Hepatocyte (in vitro differentiated cells): Measurements from ENCODE around the gene NFKB1. TPM values are rescaled to one million over a fixed set of nuclear protein-coding genes. Genes with fewer than 3 reads are reported as not detected.

Source experiments
- DNase-seq: peaks from one replicate; pipeline ENCODE4 v3.0.0-alpha.2; 2016; ENCODE audit warnings: low spot score
- H2AFZ ChIP-seq: fragments of 200-600 bp; sonication (generic); 2 replicates; pipeline ENCODE4 v1.6.0; 2016; ENCODE audit warnings: antibody characterized with exemption, mild to moderate bottlenecking
- H3K27ac ChIP-seq: fragments of 200-600 bp; sonication (generic); 2 replicates; pipeline ENCODE4 v1.5.1; 2016; ENCODE audit warnings: mild to moderate bottlenecking
- H3K27me3 ChIP-seq: fragments of 200-600 bp; sonication (generic); 2 replicates; pipeline ENCODE4 v1.6.1; 2016
- H3K36me3 ChIP-seq: fragments of 200-600 bp; sonication (generic); replicated peaks from 2 replicates; pipeline ENCODE4 v1.5.1; 2016; ENCODE audit warnings: low read depth; ENCODE audit not compliant: insufficient read depth
- H3K4me1 ChIP-seq: fragments of 200-600 bp; sonication (generic); 2 replicates; pipeline ENCODE4 v1.5.1; 2016; ENCODE audit warnings: mild to moderate bottlenecking, moderate library complexity; ENCODE audit not compliant: insufficient read depth
- H3K4me2 ChIP-seq: fragments of 200-600 bp; sonication (generic); 2 replicates; pipeline ENCODE4 v1.6.0; 2016
- H3K4me3 ChIP-seq: fragments of 200-600 bp; sonication (generic); 2 replicates; pipeline ENCODE4 v1.5.1; 2016; ENCODE audit warnings: mild to moderate bottlenecking
- H3K79me2 ChIP-seq: fragments of 200-600 bp; sonication (generic); 2 replicates; pipeline ENCODE4 v1.6.0; 2017; ENCODE audit warnings: mild to moderate bottlenecking
- H3K9me2 ChIP-seq: fragments of 200-600 bp; sonication (generic); replicated peaks from 2 replicates; pipeline ENCODE4 v1.6.0; 2017; ENCODE audit warnings: mild to moderate bottlenecking; ENCODE audit not compliant: insufficient read depth
- H3K9me3 ChIP-seq: fragments of 200-600 bp; sonication (generic); 2 replicates; pipeline ENCODE4 v1.5.1; 2016; ENCODE audit warnings: low read depth, mild to moderate bottlenecking
- H4K20me1 ChIP-seq: fragments of 200-600 bp; sonication (generic); 2 replicates; pipeline ENCODE4 v1.6.0; 2016; ENCODE audit warnings: mild to moderate bottlenecking; ENCODE audit not compliant: insufficient read depth, poor library complexity, severe bottlenecking
- CTCF ChIP-seq: fragments of 200-600 bp; sonication (generic); IDR thresholded peaks from 2 replicates; pipeline ENCODE4 v1.5.1; 2016; ENCODE audit warnings: antibody characterized with exemption, mild to moderate bottlenecking; ENCODE audit not compliant: poor library complexity
- EZH2 ChIP-seq: fragments of 200-600 bp; sonication (generic); IDR thresholded peaks from 2 replicates; pipeline ENCODE4 v1.6.1; 2016; ENCODE audit warnings: antibody characterized with exemption, mild to moderate bottlenecking, borderline replicate concordance
- EZH2phosphoT487 ChIP-seq: fragments of 200-600 bp; sonication (generic); IDR thresholded peaks from one replicate; pipeline ENCODE4 v1.6.1; 2018; ENCODE audit warnings: antibody characterized with exemption, mild to moderate bottlenecking, low read depth, moderate library complexity; ENCODE audit not compliant: unreplicated experiment, severe bottlenecking
- WGBS: methylation state at CpG from one replicate; pipeline ENCODE4 v1.1.6; 2016; ENCODE audit warnings: low lambda C conversion rate; ENCODE audit errors: missing lambda C conversion rate; 5-methylcytosine and 5-hydroxymethylcytosine counted together
- polyA plus RNA-seq: library from polyadenylated mRNA; unstranded; fragments of >200 nt; fragmentation: Nextera tagmentation; extraction: Ambion mirVana; gene quantifications from 2 replicates; pipeline ENCODE4 v1.2.1, GENCODE V29; 2016
- total RNA-seq: library from RNA; depleted of rRNA; stranded (reverse); fragments of >200 nt; gene quantifications from 2 replicates; pipeline ENCODE4 v1.2.3, GENCODE V29; 2014

NFKB1 gene
- total and polyA plus RNA-seq, 2 experiments from 2014 or later, result 21.1 to 22.8 TPM

- H3K79me2 ChIP-seq, result peaks cover 54% of the 10 kb centered on the region
Measured at GRCh38 chr4:102501447-102501696, 213 bp downstream of the NFKB1 start.

GRCh38 chr4:102502543-102502818, 1.3 kb downstream of the NFKB1 start:
- no peak for DNase-seq
- peak overlapping the region; percentile 99 for H3K27ac ChIP-seq

More at GRCh38 chr4:102501447-102501696, 213 bp downstream of the NFKB1 start:
- TF ChIP-seq CTCF, result no peak
- TF ChIP-seq EZH2, result no peak
- TF ChIP-seq EZH2phosphoT487, result no peak
- no peaks in the 10 kb centered on the region for H3K9me2 ChIP-seq
- no peaks in the 10 kb centered on the region for H3K36me3 ChIP-seq
- DNase-seq, result peak; percentile 82
- peak overlapping the region; percentile 86 for H3K4me2 ChIP-seq
- H3K27me3 ChIP-seq, result no peaks in the 10 kb centered on the region
- WGBS, result no CpG with 5 or more reads among the region's 44 CpGs
- no peaks in the 10 kb centered on the region for H4K20me1 ChIP-seq
- H3K4me1 ChIP-seq, result peaks cover 20% of the 10 kb centered on the region
- H3K27ac ChIP-seq, result peak overlapping the region; percentile 99
- H3K9me3 ChIP-seq, result no peaks in the 10 kb centered on the region
- peak overlapping the region; percentile 92 for H2AFZ ChIP-seq
- peak overlapping the region; percentile 94 for H3K4me3 ChIP-seq

GRCh38 chr4:102503301-102503746, 2.2 kb downstream of the NFKB1 start:
- Histone ChIP-seq H3K4me1 (peaks cover 20% of the 10 kb centered on the region), H3K4me2 (peak overlapping the region; percentile 85), H3K4me3 (peak overlapping the region; percentile 94), H3K36me3 (no peaks in the 10 kb centered on the region), H2AFZ (no peak overlapping the region), H4K20me1 (no peaks in the 10 kb centered on the region), H3K9me3 (no peaks in the 10 kb centered on the region), H3K79me2 (peaks cover 73% of the 10 kb centered on the region), H3K9me2 (no peaks in the 10 kb centered on the region), H3K27ac (peak overlapping the region; percentile 99), H3K27me3 (no peaks in the 10 kb centered on the region)
- DNase-seq, result no peak
- 40% methylated on average over 3 of the region's 3 CpGs for WGBS
- no peak for TF ChIP-seq EZH2
- no peak for TF ChIP-seq EZH2phosphoT487
- no peak for TF ChIP-seq CTCF

More at GRCh38 chr4:102502543-102502818, 1.3 kb downstream of the NFKB1 start:
- H3K79me2 ChIP-seq, result peaks cover 65% of the 10 kb centered on the region
- peak overlapping the region; percentile 94 for H3K4me3 ChIP-seq
- peak overlapping the region; percentile 13 for H2AFZ ChIP-seq
- H4K20me1 ChIP-seq, result no peaks in the 10 kb centered on the region
- no peaks in the 10 kb centered on the region for H3K27me3 ChIP-seq
- H3K9me3 ChIP-seq, result no peaks in the 10 kb centered on the region
- WGBS, result 28% methylated on average over 1 of the region's 1 CpG
- H3K9me2 ChIP-seq, result no peaks in the 10 kb centered on the region
- H3K4me1 ChIP-seq, result peaks cover 20% of the 10 kb centered on the region
- TF ChIP-seq EZH2phosphoT487 (no peak), EZH2 (no peak), CTCF (no peak)
- H3K36me3 ChIP-seq, result no peaks in the 10 kb centered on the region
- peak overlapping the region; percentile 85 for H3K4me2 ChIP-seq
